A549 (cell line): ENCODE data around the gene UTP25.

ENCODE experiments used
- CEBPB ChIP-seq, 2 experiments: fragments of >200 bp in 1 of 2; sonication (Bioruptor Twin) in 1 of 2; formaldehyde crosslinking in 1 of 2; IDR thresholded peaks; 2 replicates each; pipeline ENCODE4 v1.6.1; 2012 to 2016
- CHD4 ChIP-seq: fragments of 200-600 bp; sonication (generic); IDR thresholded peaks from 2 replicates; pipeline ENCODE4 v1.6.1; 2016; ENCODE audit warnings: antibody characterized with exemption, mild to moderate bottlenecking, borderline replicate concordance
- ESRRA ChIP-seq: fragments of 150-350 bp; IDR thresholded peaks from 2 replicates; pipeline ENCODE4 v1.6.1; 2014; ENCODE audit warnings: mild to moderate bottlenecking, low read length, borderline replicate concordance
- KDM5A ChIP-seq: fragments of 200-600 bp; sonication (generic); IDR thresholded peaks from 2 replicates; pipeline ENCODE4 v1.6.1; 2016; ENCODE audit warnings: antibody characterized with exemption, mild to moderate bottlenecking
- MAX ChIP-seq: IDR thresholded peaks from 2 replicates; pipeline ENCODE4 v1.6.1; 2012
- PBX3 ChIP-seq: IDR thresholded peaks from 2 replicates; pipeline ENCODE4 v1.6.1; 2012
- POLR2A ChIP-seq: IDR thresholded peaks from 2 replicates; pipeline ENCODE4 v1.6.1; 2012; ENCODE audit warnings: mild to moderate bottlenecking, low read length
- RCOR1 ChIP-seq: fragments of 150-350 bp; IDR thresholded peaks from 2 replicates; pipeline ENCODE4 v1.6.1; 2014; ENCODE audit warnings: antibody characterized with exemption, low read length, low read depth
- ZSCAN20 ChIP-seq: fragments of 250-450 bp; sonication (Bioruptor Pico); IDR thresholded peaks from 2 replicates; pipeline ENCODE4 v1.8.0; 2022; ENCODE audit warnings: mild to moderate bottlenecking, moderate library complexity
- TF ChIP-seq, protein P1 (sequence below): fragments of >200 bp; sonication (Bioruptor Twin); formaldehyde crosslinking; IDR thresholded peaks from 3 replicates; pipeline ENCODE4 v1.5.1; 2016
- TF ChIP-seq, protein P2 (sequence below): fragments of 450-650 bp; IDR thresholded peaks from 2 replicates; pipeline ENCODE4 v1.6.1; 2014; ENCODE audit warnings: antibody characterized with exemption
- TF ChIP-seq, protein P3 (sequence below): fragments of 200-600 bp; sonication (generic); IDR thresholded peaks from 2 replicates; pipeline ENCODE4 v1.6.1; 2016; ENCODE audit warnings: antibody characterized with exemption, mild to moderate bottlenecking, moderate library complexity

- TF ChIP-seq, protein P1, sequence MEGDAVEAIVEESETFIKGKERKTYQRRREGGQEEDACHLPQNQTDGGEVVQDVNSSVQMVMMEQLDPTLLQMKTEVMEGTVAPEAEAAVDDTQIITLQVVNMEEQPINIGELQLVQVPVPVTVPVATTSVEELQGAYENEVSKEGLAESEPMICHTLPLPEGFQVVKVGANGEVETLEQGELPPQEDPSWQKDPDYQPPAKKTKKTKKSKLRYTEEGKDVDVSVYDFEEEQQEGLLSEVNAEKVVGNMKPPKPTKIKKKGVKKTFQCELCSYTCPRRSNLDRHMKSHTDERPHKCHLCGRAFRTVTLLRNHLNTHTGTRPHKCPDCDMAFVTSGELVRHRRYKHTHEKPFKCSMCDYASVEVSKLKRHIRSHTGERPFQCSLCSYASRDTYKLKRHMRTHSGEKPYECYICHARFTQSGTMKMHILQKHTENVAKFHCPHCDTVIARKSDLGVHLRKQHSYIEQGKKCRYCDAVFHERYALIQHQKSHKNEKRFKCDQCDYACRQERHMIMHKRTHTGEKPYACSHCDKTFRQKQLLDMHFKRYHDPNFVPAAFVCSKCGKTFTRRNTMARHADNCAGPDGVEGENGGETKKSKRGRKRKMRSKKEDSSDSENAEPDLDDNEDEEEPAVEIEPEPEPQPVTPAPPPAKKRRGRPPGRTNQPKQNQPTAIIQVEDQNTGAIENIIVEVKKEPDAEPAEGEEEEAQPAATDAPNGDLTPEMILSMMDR: no peak
- TF ChIP-seq MAX (no peak), KDM5A (no peak), CHD4 (no peak), CEBPB (IDR thresholded peaks at IDR 0.05) (no peak), POLR2A (no peak), PBX3 (no peak), RCOR1 (no peak), ESRRA (no peak), ZSCAN20 (CRISPR knock-in tag) (no peak)
- TF ChIP-seq, protein P2, sequence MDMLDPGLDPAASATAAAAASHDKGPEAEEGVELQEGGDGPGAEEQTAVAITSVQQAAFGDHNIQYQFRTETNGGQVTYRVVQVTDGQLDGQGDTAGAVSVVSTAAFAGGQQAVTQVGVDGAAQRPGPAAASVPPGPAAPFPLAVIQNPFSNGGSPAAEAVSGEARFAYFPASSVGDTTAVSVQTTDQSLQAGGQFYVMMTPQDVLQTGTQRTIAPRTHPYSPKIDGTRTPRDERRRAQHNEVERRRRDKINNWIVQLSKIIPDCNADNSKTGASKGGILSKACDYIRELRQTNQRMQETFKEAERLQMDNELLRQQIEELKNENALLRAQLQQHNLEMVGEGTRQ: no peak
- TF ChIP-seq, protein P3, sequence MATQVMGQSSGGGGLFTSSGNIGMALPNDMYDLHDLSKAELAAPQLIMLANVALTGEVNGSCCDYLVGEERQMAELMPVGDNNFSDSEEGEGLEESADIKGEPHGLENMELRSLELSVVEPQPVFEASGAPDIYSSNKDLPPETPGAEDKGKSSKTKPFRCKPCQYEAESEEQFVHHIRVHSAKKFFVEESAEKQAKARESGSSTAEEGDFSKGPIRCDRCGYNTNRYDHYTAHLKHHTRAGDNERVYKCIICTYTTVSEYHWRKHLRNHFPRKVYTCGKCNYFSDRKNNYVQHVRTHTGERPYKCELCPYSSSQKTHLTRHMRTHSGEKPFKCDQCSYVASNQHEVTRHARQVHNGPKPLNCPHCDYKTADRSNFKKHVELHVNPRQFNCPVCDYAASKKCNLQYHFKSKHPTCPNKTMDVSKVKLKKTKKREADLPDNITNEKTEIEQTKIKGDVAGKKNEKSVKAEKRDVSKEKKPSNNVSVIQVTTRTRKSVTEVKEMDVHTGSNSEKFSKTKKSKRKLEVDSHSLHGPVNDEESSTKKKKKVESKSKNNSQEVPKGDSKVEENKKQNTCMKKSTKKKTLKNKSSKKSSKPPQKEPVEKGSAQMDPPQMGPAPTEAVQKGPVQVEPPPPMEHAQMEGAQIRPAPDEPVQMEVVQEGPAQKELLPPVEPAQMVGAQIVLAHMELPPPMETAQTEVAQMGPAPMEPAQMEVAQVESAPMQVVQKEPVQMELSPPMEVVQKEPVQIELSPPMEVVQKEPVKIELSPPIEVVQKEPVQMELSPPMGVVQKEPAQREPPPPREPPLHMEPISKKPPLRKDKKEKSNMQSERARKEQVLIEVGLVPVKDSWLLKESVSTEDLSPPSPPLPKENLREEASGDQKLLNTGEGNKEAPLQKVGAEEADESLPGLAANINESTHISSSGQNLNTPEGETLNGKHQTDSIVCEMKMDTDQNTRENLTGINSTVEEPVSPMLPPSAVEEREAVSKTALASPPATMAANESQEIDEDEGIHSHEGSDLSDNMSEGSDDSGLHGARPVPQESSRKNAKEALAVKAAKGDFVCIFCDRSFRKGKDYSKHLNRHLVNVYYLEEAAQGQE: no peak
Observed at GRCh38 chr1:209870151-209870831, 42.5 kb downstream of the UTP25 start.
